SW480 (cell line): ENCODE results near the gene APOBEC3B.
A peak's percentile ranks its signal among the peaks of the same experiment; 100 is the strongest.
"Not testable (repeated sequence)": the region's sequence is repeated elsewhere in the genome, so short reads cannot be mapped to it uniquely, and the experiment has no call there.

ENCODE experiments used
- DNase-seq: peaks from one replicate; pipeline ENCODE4 v3.0.0-alpha.2; 2016; ENCODE audit warnings: low spot score

APOBEC3B gene

GRCh38 chr22:38951734-38952133 is 30.4 kb upstream of the APOBEC3B start:
- DNase-seq = no peak

GRCh38 chr22:38952281-38952993 is 29.7 kb upstream of the APOBEC3B start:
- DNase-seq = no peak

GRCh38 chr22:38953091-38953490 is 29.1 kb upstream of the APOBEC3B start:
- no peak for DNase-seq

- DNase-seq = peak; percentile 32
These were observed 28.4 kb upstream of the APOBEC3B start for GRCh38 chr22:38953577-38954413.

GRCh38 chr22:38954414-38955043 is 27.6 kb upstream of the APOBEC3B start:
- no peak for DNase-seq

- no peak for DNase-seq
These were observed 26.8 kb upstream of the APOBEC3B start for GRCh38 chr22:38955250-38955905.

GRCh38 chr22:38955926-38956325 is 26.2 kb upstream of the APOBEC3B start:
- DNase-seq = no peak

- DNase-seq = no peak
These were observed 25.6 kb upstream of the APOBEC3B start for GRCh38 chr22:38956551-38956950.

- peak; percentile 58 for DNase-seq
These were observed 24.9 kb upstream of the APOBEC3B start, which contains the start of gene APOBEC3A for GRCh38 chr22:38957046-38957770. Gene APOBEC3A (plus strand): TSS chr22:38957609. CDS start chr22:38957692, 83 bp downstream.

GRCh38 chr22:38957808-38958650 is 24.1 kb upstream of the APOBEC3B start:
- no peak for DNase-seq

GRCh38 chr22:38958651-38958943 is 23.6 kb upstream of the APOBEC3B start:
- DNase-seq = not testable (repeated sequence)

- no peak for DNase-seq
These were observed 22.6 kb upstream of the APOBEC3B start for GRCh38 chr22:38959590-38959989.

GRCh38 chr22:38960673-38961072 is 21.5 kb upstream of the APOBEC3B start:
- DNase-seq = not testable (repeated sequence)

GRCh38 chr22:38963291-38963738 is 18.8 kb upstream of the APOBEC3B start:
- DNase-seq = not testable (repeated sequence)

GRCh38 chr22:38963872-38964271 is 18.3 kb upstream of the APOBEC3B start:
- DNase-seq = peak; percentile 81

GRCh38 chr22:38964306-38964705 is 17.8 kb upstream of the APOBEC3B start:
- DNase-seq = no peak

- no peak for DNase-seq
These were observed 17.2 kb upstream of the APOBEC3B start for GRCh38 chr22:38964989-38965388.

GRCh38 chr22:38965614-38966379 is 16.4 kb upstream of the APOBEC3B start:
- DNase-seq = no peak

- no peak for DNase-seq
These were observed 15.8 kb upstream of the APOBEC3B start for GRCh38 chr22:38966380-38966702.

- DNase-seq = no peak
These were observed 15.2 kb upstream of the APOBEC3B start for GRCh38 chr22:38966942-38967341.
